Measurements from ENCODE around the gene KIAA1671. TPM values are rescaled to one million over a fixed set of nuclear protein-coding genes. Genes with fewer than 3 reads are reported as not detected.

Gene KIAA1671
- total RNA-seq, 8 experiments from 2014 or later = 4.2 to 27.9 (median 10.2) TPM

GRCh38 chr22:25162561-25162960 is 210.0 kb downstream of the KIAA1671 start:
- 14 to 100% (median 87%) methylated on average over 1 of the region's 1 CpG; no CpG with 5 or more reads in 4 of the 10 experiments for WGBS, 10 experiments
- H3K27ac ChIP-seq = no peak overlapping the region

GRCh38 chr22:25165785-25166184 is 213.3 kb downstream of the KIAA1671 start:
- WGBS, 10 experiments = 92 to 100% (median 100%) methylated on average over 1 to 4 of the region's 10 CpGs; no CpG with 5 or more reads in 5 of the 10 experiments
- no peak for ATAC-seq (replicated peaks in 6 of 8)
- in situ Hi-C loops (cut with MboI; ENCODE audit: low pct_unique_long_range_greater_than_20kb in 2 of 9, low sequenced_read_pairs in 9 of 9, unreplicated experiment in 9 of 9) = no loop called here
- no peak overlapping the region for H3K27ac ChIP-seq
- H3K4me3 ChIP-seq = no peak overlapping the region
- H3K4me1 ChIP-seq (replicated peaks in 1 of 2) = peaks cover 0 to 4% of the 10 kb centered on the region in 2 donors

More at GRCh38 chr22:25162561-25162960, 210.0 kb downstream of the KIAA1671 start:
- no peak for ATAC-seq (replicated peaks in 6 of 8)
- Histone ChIP-seq H3K4me3 (no peak overlapping the region), H3K4me1 (replicated peaks in 1 of 2) (peaks cover 0 to 4% of the 10 kb centered on the region in 2 donors)
- in situ Hi-C loops (cut with MboI; ENCODE audit: low pct_unique_long_range_greater_than_20kb in 2 of 9, low sequenced_read_pairs in 9 of 9, unreplicated experiment in 9 of 9) = no loop called here

GRCh38 chr22:25166266-25167040 is 213.9 kb downstream of the KIAA1671 start:
- WGBS, 10 experiments = 0 to 100% (median 67%) methylated on average over 1 to 4 of the region's 9 CpGs; no CpG with 5 or more reads in 4 of the 10 experiments
- ATAC-seq (replicated peaks in 6 of 8) = peak in 5 of 8 experiments; percentile 10 to 92 (median 75)
- H3K4me1 ChIP-seq (replicated peaks in 1 of 2) = peaks cover 0 to 4% of the 10 kb centered on the region in 2 donors
- no peak overlapping the region for H3K27ac ChIP-seq
- in situ Hi-C loops (cut with MboI; ENCODE audit: low pct_unique_long_range_greater_than_20kb in 2 of 9, low sequenced_read_pairs in 9 of 9, unreplicated experiment in 9 of 9) = no loop called here
- H3K4me3 ChIP-seq = no peak overlapping the region

- ATAC-seq (replicated peaks in 6 of 8) = peak in 6 of 8 experiments; percentile 17 to 46 (median 32)
- Histone ChIP-seq H3K4me1 (replicated peaks in 1 of 2) (peaks cover 0 to 4% of the 10 kb centered on the region in 2 donors), H3K4me3 (no peak overlapping the region), H3K27ac (no peak overlapping the region)
- in situ Hi-C loops (cut with MboI; ENCODE audit: low pct_unique_long_range_greater_than_20kb in 2 of 9, low sequenced_read_pairs in 9 of 9, unreplicated experiment in 9 of 9) = no loop called here
- 27 to 100% (median 76%) methylated on average over 1 to 5 of the region's 7 CpGs; no CpG with 5 or more reads in 2 of the 10 experiments for WGBS, 10 experiments
These were observed 214.6 kb downstream of the KIAA1671 start for GRCh38 chr22:25167082-25167481.

- ATAC-seq (replicated peaks in 6 of 8) = no peak
- Histone ChIP-seq H3K27ac (no peak overlapping the region), H3K4me1 (replicated peaks in 1 of 2) (peaks cover 0 to 4% of the 10 kb centered on the region in 2 donors), H3K4me3 (no peak overlapping the region)
- in situ Hi-C loops (cut with MboI; ENCODE audit: low pct_unique_long_range_greater_than_20kb in 2 of 9, low sequenced_read_pairs in 9 of 9, unreplicated experiment in 9 of 9) = no loop called here
- 80 to 100% (median 90%) methylated on average over 1 to 8 of the region's 14 CpGs; no CpG with 5 or more reads in 3 of the 10 experiments for WGBS, 10 experiments
These were observed 215.5 kb downstream of the KIAA1671 start for GRCh38 chr22:25167834-25168601.

GRCh38 chr22:25169278-25170031 is 216.9 kb downstream of the KIAA1671 start:
- WGBS, 10 experiments = 40 to 100% (median 88%) methylated on average over 1 to 11 of the region's 17 CpGs; no CpG with 5 or more reads in 3 of the 10 experiments
- in situ Hi-C loops (cut with MboI; ENCODE audit: low pct_unique_long_range_greater_than_20kb in 2 of 9, low sequenced_read_pairs in 9 of 9, unreplicated experiment in 9 of 9) = no loop called here
- Histone ChIP-seq H3K4me3 (no peak overlapping the region), H3K4me1 (replicated peaks in 1 of 2) (peaks cover 0 to 3% of the 10 kb centered on the region in 2 donors), H3K27ac (no peak overlapping the region)
- no peak for ATAC-seq (replicated peaks in 6 of 8)

- in situ Hi-C loops (cut with MboI; ENCODE audit: low pct_unique_long_range_greater_than_20kb in 2 of 9, low sequenced_read_pairs in 9 of 9, unreplicated experiment in 9 of 9) = no loop called here
- no peak overlapping the region for H3K27ac ChIP-seq
- H3K4me1 ChIP-seq (replicated peaks in 1 of 2) = no peaks in the 10 kb centered on the region
- H3K4me3 ChIP-seq = no peak overlapping the region
- no peak for ATAC-seq (replicated peaks in 6 of 8)
- 28 to 100% (median 80%) methylated on average over 2 to 6 of the region's 16 CpGs; no CpG with 5 or more reads in 3 of the 10 experiments for WGBS, 10 experiments
These were observed 218.0 kb downstream of the KIAA1671 start for GRCh38 chr22:25170426-25170980.

GRCh38 chr22:25172153-25172552 is 219.6 kb downstream of the KIAA1671 start:
- Histone ChIP-seq H3K4me3 (no peak overlapping the region), H3K27ac (no peak overlapping the region), H3K4me1 (replicated peaks in 1 of 2) (no peaks in the 10 kb centered on the region)
- 25 to 75% (median 46%) methylated on average over 2 to 3 of the region's 5 CpGs; no CpG with 5 or more reads in 7 of the 10 experiments for WGBS, 10 experiments
- in situ Hi-C loops (cut with MboI; ENCODE audit: low pct_unique_long_range_greater_than_20kb in 2 of 9, low sequenced_read_pairs in 9 of 9, unreplicated experiment in 9 of 9) = no loop called here
- peak in 3 of 8 experiments; percentile 31 to 74 (median 49) for ATAC-seq (replicated peaks in 6 of 8)

GRCh38 chr22:25174156-25174887 is 221.8 kb downstream of the KIAA1671 start:
- H3K4me1 ChIP-seq (replicated peaks in 1 of 2) = no peaks in the 10 kb centered on the region
- in situ Hi-C loops (cut with MboI; ENCODE audit: low pct_unique_long_range_greater_than_20kb in 2 of 9, low sequenced_read_pairs in 9 of 9, unreplicated experiment in 9 of 9) = no loop called here
- 84 to 100% (median 100%) methylated on average over 1 to 9 of the region's 13 CpGs; no CpG with 5 or more reads in 5 of the 10 experiments for WGBS, 10 experiments
- ATAC-seq (replicated peaks in 6 of 8) = no peak
- H3K27ac ChIP-seq = no peak overlapping the region
- no peak overlapping the region for H3K4me3 ChIP-seq

GRCh38 chr22:25174888-25175411 is 222.4 kb downstream of the KIAA1671 start:
- 75 to 100% (median 95%) methylated on average over 1 to 5 of the region's 6 CpGs; no CpG with 5 or more reads in 4 of the 10 experiments for WGBS, 10 experiments
- Histone ChIP-seq H3K4me1 (replicated peaks in 1 of 2) (no peaks in the 10 kb centered on the region), H3K4me3 (no peak overlapping the region), H3K27ac (no peak overlapping the region)
- in situ Hi-C loops (cut with MboI; ENCODE audit: low pct_unique_long_range_greater_than_20kb in 2 of 9, low sequenced_read_pairs in 9 of 9, unreplicated experiment in 9 of 9) = loop anchor here in 1 of 9 experiments (25.0 kb wide), 1 partner anchor 238 kb away; the partner anchor contains the start of gene LHFPL7
- ATAC-seq (replicated peaks in 6 of 8) = no peak

- 60 to 91% (median 80%) methylated on average over 1 to 4 of the region's 6 CpGs; no CpG with 5 or more reads in 6 of the 10 experiments for WGBS, 10 experiments
- ATAC-seq (replicated peaks in 6 of 8) = peak in 1 of 8 experiments; percentile 27
- Histone ChIP-seq H3K27ac (no peak overlapping the region), H3K4me1 (replicated peaks in 1 of 2) (no peaks in the 10 kb centered on the region), H3K4me3 (no peak overlapping the region)
- in situ Hi-C loops (cut with MboI; ENCODE audit: low pct_unique_long_range_greater_than_20kb in 2 of 9, low sequenced_read_pairs in 9 of 9, unreplicated experiment in 9 of 9) = loop anchor here in 1 of 9 experiments (25.0 kb wide), 1 partner anchor 239 kb away; the partner anchor contains the start of gene LHFPL7
These were observed 223.7 kb downstream of the KIAA1671 start for GRCh38 chr22:25176175-25176574.
